SW 1271 (cell line): Measurements from ENCODE around the gene ENTREP3.
"Not testable (repeated sequence)": the region's sequence is repeated elsewhere in the genome, so short reads cannot be mapped to it uniquely, and the experiment has no call there.

Experiments
- DNase-seq, 2 experiments: peaks; one replicate each; lab custom pipeline; 2025; lab: John Stamatoyannopoulos, UW

The ENTREP3 gene

GRCh38 chr1:155250633-155251449, 4.4 kb downstream of the ENTREP3 start:
- DNase-seq: peak; percentile 53 to 77

DNA sequence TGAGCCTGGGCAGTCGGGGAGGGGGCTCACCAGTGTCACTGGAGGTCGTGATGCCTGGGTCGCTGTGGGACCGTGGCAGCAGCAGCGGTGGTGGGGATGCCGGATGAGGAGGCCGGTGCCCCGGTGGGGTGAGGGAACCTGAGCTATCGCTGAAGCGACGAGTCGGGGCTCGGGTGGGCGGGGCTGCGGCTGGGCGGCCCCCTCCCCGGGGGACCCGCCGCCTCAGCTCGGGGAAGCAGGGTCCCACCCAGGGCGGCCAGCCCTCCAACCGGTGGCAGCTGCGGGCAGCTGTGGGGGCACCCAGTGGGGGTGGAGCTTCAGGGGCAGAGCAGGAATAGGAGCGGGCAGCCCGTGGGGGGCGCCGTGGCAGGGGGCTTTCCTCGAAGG, 5.0 kb downstream of the ENTREP3 start:
- DNase-seq: no peak

GRCh38 chr1:155247667-155248553, 7.4 kb downstream of the ENTREP3 start:
- DNase-seq: no peak

GRCh38 chr1:155246796-155247195, 8.5 kb downstream of the ENTREP3 start:
- DNase-seq: not testable (repeated sequence)

- no peak for DNase-seq
Observed at GRCh38 chr1:155245163-155245524, 10.1 kb downstream of the ENTREP3 start.

DNA sequence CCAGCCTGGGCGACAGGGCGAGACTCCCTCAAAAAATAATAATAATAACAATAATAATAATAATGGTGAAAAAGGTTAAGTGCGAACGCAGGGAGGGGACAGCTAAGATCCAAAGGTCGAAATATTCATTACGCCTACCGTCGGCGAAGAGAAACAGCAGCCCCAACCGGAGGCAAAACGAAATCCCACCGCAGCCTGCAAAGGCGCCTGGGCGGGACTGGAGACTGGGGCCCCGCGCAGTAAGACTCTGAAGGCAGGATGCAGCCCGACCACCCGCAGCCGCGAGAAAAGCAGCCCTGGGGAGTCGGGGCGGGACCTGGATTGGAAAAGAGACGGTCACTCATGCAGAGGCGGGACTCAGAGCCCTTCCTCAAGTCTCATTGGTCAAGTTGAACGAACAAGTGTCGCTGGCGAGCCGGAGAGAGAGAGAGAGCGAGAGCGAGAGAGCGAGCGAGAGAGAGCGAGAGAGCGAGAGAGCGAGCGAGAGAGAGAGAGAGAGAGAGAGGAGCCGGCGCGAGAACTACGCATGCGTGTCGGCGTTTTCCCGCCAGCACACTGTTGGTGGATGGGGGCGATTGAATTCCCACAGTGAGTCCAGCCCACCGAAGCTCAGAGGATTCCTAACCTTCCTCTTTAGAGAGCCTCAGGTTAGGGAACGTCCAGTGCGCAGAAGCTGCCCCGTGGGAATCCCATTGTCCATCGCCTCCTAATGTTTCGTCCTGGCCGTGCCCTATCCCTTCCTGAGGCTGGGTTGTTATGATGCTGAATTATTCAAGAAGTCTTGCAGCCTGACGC, 10.7 kb downstream of the ENTREP3 start:
- DNase-seq: peak; percentile 93 to 95

DNA sequence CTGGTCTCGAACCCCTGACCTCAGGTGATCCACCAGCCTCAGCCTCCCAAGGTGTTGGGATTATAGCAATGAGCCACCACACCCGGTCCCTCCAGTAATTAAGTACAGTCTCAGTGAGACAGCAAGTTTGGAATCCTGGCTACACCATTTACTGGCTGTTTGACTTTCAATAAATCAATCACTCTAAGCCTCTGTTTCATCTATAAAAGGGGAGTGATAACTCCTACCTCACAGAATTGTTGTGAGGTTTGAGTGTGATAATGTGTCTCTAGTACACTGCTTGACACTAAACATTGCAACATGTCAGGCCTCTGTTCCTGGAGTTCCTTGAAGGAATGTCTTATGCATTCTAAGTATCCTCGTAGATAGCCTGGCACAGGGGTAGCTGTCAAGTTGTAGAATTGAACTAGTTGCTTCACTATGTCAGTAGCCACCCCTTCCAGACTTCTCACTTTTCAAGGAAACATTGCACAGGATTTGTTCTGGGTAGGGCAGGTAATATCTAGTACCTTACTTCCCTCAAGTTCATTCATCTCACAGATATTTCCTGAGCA, 12.4 kb downstream of the ENTREP3 start:
- DNase-seq: no peak

- DNase-seq: no peak
Observed at GRCh38 chr1:155241841-155242264, 13.4 kb downstream of the ENTREP3 start.

- peak; percentile 16 to 53 for DNase-seq
Observed at GRCh38 chr1:155241069-155241679, 14.1 kb downstream of the ENTREP3 start.

- DNase-seq: no peak
Observed at GRCh38 chr1:155236451-155236850, 18.8 kb downstream of the ENTREP3 start.

DNA sequence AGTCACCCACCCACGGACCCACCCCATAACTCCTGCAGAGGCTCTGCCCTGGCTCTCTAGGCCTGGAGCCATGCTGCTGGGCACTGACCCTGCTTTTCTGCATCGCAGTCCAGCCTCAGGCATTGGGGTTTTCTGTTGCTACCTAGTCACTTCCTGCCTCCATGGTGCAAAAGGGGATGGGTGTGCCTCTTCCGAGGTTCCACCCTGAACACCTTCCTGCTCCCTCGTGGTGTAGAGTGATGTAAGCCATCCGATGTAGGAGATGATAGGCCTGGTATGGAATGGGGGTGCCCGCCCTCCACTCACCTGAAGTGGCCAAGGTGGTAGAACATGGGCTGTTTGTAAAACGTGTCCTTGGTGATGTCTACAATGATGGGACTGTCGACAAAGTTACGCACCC, 19.9 kb downstream of the ENTREP3 start:
- DNase-seq: not testable (repeated sequence)

DNA sequence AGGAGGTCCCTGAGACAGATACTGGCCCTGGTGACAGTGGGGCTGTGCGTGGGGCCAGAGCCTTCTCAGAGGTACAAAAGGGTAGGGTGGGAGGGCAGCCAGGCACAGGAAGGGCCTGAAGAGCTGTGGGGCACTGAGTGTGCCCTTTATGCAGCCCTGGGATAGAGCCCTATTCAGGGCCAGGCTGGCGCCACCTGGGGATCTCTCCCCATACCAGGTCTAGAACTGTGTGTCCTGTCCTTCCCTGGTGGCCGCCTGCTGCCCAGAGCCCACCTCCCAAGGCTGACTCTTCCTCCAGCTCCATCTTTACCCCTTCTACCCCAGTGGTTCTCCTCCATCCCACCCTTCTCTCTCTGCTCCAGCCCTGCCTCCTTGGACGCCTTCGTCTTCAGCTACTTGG, 21.8 kb downstream of the ENTREP3 start:
- DNase-seq: not testable (repeated sequence)

DNA sequence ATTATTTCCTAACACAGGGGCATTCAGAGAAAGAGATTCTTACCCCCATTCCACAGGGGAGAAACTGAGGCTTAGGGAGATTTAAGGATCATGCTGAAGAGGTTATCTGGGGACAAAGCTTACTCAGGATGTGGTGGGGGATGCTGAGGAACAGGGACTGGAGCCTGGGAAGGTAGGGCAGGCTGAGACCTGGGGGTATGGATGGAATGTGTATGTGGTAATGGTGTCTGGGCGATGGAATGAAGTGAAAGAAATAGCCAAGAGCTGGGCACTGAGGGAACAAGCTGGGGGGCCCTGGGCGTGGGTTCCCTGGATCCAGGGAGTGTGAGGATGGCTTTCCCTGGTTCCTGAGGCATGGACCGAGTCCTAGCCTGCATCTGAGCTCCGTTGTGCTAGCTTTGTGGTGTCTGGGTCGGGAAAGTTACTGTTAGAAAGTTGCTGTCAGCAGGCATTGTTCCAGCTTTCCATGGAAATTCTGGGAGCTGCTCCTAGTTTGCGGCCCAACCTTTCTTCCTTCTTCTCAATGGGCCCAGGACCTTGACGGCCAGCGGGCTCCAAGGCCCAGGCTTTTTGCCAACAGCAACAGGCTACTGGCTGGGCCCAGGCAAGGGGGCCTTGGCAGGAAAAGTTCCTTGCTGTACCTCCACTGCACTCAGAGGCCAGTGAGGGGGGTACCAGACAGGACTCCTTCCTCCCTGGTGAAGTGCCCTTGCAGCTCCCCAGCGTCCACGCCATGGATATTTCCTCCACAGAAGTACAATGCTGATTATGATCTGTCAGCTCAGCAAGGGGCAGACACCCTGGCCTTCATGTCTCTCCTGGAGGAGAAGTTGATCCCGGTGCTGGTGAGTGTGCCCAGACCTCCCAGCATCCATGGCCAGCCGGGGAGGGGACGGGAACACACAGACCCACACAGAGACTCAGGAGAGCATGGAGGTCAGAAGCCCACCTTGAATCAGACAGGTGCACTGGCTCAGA, 23.0 kb downstream of the ENTREP3 start:
- DNase-seq: not testable (repeated sequence)

GRCh38 chr1:155231302-155231701, 24.0 kb downstream of the ENTREP3 start:
- DNase-seq: not testable (repeated sequence)

GRCh38 chr1:155228096-155228427, 27.2 kb downstream of the ENTREP3 start:
- no peak for DNase-seq

DNA sequence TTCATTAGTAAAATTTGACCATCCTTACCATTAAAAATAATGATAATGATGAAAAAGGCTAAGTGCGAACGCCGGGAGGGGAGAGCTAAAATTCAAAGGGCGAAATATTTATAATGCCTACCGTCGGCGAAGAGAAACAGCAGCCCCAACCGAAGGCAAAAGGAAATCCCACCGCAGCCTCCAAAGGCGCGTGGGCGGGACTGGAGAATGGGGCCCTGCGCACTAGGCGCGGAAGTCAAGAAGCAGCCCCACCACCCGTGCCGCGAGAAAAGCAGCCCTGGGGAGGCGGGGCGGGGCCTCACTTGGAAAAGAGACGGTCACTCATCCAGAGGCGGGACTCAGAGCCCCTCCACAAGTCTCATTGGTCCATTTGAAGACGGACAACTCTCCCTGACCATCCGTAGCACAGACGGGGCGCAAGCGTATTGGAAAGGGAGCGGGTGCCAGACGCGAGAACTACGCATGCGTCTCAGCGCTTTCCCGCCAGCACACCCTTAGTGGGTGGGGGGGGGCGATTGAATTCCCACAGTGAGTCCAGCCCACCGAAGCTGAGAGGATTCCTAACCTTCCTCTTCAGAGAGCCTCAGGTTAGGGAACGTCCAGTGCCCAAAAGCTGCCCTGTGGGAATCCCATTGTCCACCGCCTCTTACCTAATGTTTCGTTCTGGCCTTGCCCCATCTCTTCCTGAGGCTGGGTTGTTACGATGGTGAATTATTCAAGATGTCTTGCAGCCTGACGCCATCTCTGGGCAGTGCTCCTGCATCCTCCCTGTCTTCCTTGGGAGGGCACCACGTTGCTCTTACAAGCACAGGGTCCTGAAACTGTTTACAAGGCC, 27.8 kb downstream of the ENTREP3 start:
- DNase-seq: peak; percentile 89 to 96

DNA sequence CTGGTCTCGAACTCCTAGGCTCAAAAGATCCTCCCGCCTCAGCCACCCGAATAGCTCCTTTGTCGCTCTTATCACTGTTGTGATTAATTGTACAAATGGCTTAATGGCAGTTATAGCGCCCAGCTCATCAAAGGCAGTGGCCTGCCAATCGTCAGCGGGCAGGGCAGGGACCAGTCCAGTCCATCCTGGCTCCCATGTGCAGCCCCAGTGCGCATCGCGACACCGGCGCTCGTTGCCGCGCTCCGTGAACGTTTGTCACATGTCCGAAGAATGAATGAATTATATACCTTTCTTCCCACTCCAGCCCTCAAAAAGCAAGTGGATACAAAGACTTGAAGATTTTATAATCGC, 28.4 kb downstream of the ENTREP3 start:
- peak in 1 of 2 experiments; percentile 55 for DNase-seq

GRCh38 chr1:155226188-155226909, 28.9 kb downstream of the ENTREP3 start:
- DNase-seq: peak; percentile 64 to 80

- not testable (repeated sequence) for DNase-seq
Observed at GRCh38 chr1:155225404-155225759, 29.9 kb downstream of the ENTREP3 start.
